Endodermal cell (in vitro differentiated cells): ENCODE measurements around the gene GSAP. TPM values are rescaled to one million over a fixed set of nuclear protein-coding genes. Genes with fewer than 3 reads are reported as not detected.
"Not testable (repeated sequence)": the region's sequence is repeated elsewhere in the genome, so short reads cannot be mapped to it uniquely, and the experiment has no call there.

Source experiments
- DNase-seq: peaks from one replicate; pipeline ENCODE4 v3.0.0-alpha.2; 2017
- H3K27ac ChIP-seq: 2 replicates; pipeline ENCODE4 v1.5.1; 2013; ENCODE audit warnings: mild to moderate bottlenecking, low read depth, low read length, moderate library complexity
- H3K27me3 ChIP-seq: 2 replicates; pipeline ENCODE4 v1.6.1; 2013; ENCODE audit warnings: mild to moderate bottlenecking, low read length, moderate library complexity; ENCODE audit not compliant: insufficient read depth, control insufficient read depth, poor library complexity, severe bottlenecking
- H3K36me3 ChIP-seq: 2 replicates; pipeline ENCODE4 v1.7.0; 2013; ENCODE audit warnings: mild to moderate bottlenecking, low read length, moderate library complexity; ENCODE audit not compliant: control insufficient read depth, insufficient read depth
- H3K4me1 ChIP-seq: one replicate; pipeline ENCODE4 v1.7.0; 2013; ENCODE audit warnings: low read length; ENCODE audit not compliant: control insufficient read depth, insufficient read depth
- H3K4me3 ChIP-seq: 2 replicates; pipeline ENCODE4 v1.5.1; 2013; ENCODE audit warnings: mild to moderate bottlenecking, low read length, moderate library complexity
- H3K9ac ChIP-seq: 2 replicates; pipeline ENCODE4 v1.6.1; 2013; ENCODE audit warnings: mild to moderate bottlenecking, low read length, moderate library complexity; ENCODE audit not compliant: poor library complexity, severe bottlenecking; ENCODE audit errors: extremely low read depth
- H3K9me3 ChIP-seq: 2 replicates; pipeline ENCODE4 v1.6.1; 2013; ENCODE audit warnings: mild to moderate bottlenecking, low read length, moderate library complexity; ENCODE audit not compliant: control insufficient read depth
- H3K27ac Mint-ChIP-seq: 2 replicates; pipeline ENCODE4 v1.8.0; 2020; ENCODE audit warnings: mixed read lengths
- H3K27me3 Mint-ChIP-seq: 2 replicates; pipeline ENCODE4 v1.8.0; 2021; ENCODE audit warnings: mild to moderate bottlenecking, mixed read lengths; ENCODE audit not compliant: insufficient read depth
- H3K36me3 Mint-ChIP-seq: 2 replicates; pipeline ENCODE4 v1.8.0; 2020; ENCODE audit warnings: low read depth, mixed read lengths
- H3K4me1 Mint-ChIP-seq: 2 replicates; pipeline ENCODE4 v1.8.0; 2020; ENCODE audit warnings: mixed read lengths
- H3K4me3 Mint-ChIP-seq: 2 replicates; pipeline ENCODE4 v1.8.0; 2020; ENCODE audit warnings: mild to moderate bottlenecking, moderate library complexity, mixed read lengths
- H3K9me3 Mint-ChIP-seq: 2 replicates; pipeline ENCODE4 v1.8.0; 2020; ENCODE audit warnings: mild to moderate bottlenecking, mixed read lengths
- WGBS, 2 experiments: methylation state at CpG; one replicate each; pipeline versions ENCODE4 v1.1.5 to v1.1.7; 2013; ENCODE audit warnings: missing lambda C conversion rate in 2 of 2, mixed read lengths in 1 of 2; ENCODE audit not compliant: insufficient coverage in 1 of 2, insufficient read length in 1 of 2; 5-methylcytosine and 5-hydroxymethylcytosine counted together
- total RNA-seq, 2 donors: library from RNA; stranded (reverse); fragmentation: NEBNext Ultra II Directional in 1 of 2; extraction: Animal tissue kit (Norgen Biotek cat#: 25700) in 1 of 2; gene quantifications; 2 replicates in 1 of 2; 3 replicates in 1 of 2; pipeline ENCODE4 v1.2.1, GENCODE V29; 2021
- TF ChIP-seq, protein P1 (sequence below): fragments of 200-600 bp; sonication (generic); conservative IDR thresholded peaks from 2 replicates; pipeline ENCODE4 v1.5.0; 2021; ENCODE audit warnings: antibody characterized with exemption, mild to moderate bottlenecking

Gene GSAP
- total RNA-seq, 2 donors from 2014 or later = 0.82 to 0.90 TPM

DNA sequence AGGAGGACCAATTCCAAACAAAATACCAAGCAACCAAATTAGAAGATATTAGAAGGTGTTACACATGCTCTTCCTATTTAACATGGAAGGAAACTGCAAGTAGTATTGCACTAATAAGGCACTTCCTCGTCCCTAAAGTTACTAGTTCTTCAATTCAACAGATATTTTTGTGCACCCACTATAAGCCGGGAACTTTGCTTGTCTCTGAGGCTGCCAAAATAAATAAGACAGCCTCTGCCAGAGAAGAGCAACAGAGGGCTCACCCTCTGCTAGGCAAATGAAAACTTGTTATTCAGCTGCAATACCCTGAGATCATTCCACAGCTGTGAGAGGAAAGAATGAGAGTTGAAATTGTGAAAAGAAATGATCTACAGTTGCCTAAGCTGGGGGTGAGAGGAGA is 37.4 kb upstream of the GSAP start:
- Histone ChIP-seq H3K4me1 (no peaks in the 10 kb centered on the region), H3K9ac (no peak overlapping the region), H3K4me3 (no peak overlapping the region), H3K27me3 (no peaks in the 10 kb centered on the region), H3K36me3 (no peaks in the 10 kb centered on the region), H3K9me3 (no peaks in the 10 kb centered on the region), H3K27ac (no peak overlapping the region)
- TF ChIP-seq, protein P1, sequence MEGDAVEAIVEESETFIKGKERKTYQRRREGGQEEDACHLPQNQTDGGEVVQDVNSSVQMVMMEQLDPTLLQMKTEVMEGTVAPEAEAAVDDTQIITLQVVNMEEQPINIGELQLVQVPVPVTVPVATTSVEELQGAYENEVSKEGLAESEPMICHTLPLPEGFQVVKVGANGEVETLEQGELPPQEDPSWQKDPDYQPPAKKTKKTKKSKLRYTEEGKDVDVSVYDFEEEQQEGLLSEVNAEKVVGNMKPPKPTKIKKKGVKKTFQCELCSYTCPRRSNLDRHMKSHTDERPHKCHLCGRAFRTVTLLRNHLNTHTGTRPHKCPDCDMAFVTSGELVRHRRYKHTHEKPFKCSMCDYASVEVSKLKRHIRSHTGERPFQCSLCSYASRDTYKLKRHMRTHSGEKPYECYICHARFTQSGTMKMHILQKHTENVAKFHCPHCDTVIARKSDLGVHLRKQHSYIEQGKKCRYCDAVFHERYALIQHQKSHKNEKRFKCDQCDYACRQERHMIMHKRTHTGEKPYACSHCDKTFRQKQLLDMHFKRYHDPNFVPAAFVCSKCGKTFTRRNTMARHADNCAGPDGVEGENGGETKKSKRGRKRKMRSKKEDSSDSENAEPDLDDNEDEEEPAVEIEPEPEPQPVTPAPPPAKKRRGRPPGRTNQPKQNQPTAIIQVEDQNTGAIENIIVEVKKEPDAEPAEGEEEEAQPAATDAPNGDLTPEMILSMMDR = no peak
- H3K9me3 Mint-ChIP-seq = peaks cover 1% of the 10 kb centered on the region
- H3K36me3 Mint-ChIP-seq = no peaks in the 10 kb centered on the region
- H3K4me1 Mint-ChIP-seq = peaks cover 4% of the 10 kb centered on the region
- WGBS, 2 experiments = 85 to 86% methylated on average over 1 to 2 of the region's 2 CpGs
- H3K27me3 Mint-ChIP-seq = no peaks in the 10 kb centered on the region
- no peak overlapping the region for H3K4me3 Mint-ChIP-seq
- no peak for DNase-seq
- H3K27ac Mint-ChIP-seq = no peak overlapping the region

DNA sequence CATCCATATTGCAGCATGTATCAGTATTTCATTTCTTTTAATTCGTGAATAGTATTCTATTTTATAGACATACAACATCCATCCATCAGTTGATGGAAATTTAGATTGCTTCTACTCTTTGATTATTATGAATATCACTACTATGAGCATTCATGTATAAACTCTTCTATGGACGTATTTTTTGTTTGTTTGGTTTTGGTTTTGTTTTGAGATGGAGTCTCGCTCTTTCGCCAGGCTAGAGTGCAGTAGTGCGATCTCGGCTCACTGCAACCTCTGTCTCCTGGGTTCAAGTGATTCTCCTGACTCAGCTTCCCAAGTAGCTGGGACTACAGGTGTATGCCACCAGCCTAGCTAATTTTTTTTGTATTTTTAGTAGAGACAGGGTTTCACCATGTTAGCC is 35.8 kb upstream of the GSAP start:
- not testable (repeated sequence) for H3K4me3 ChIP-seq, H3K36me3 Mint-ChIP-seq, H3K27me3 Mint-ChIP-seq, H3K27ac Mint-ChIP-seq, H3K27me3 ChIP-seq, H3K4me3 Mint-ChIP-seq, H3K4me1 Mint-ChIP-seq, H3K9ac ChIP-seq, H3K36me3 ChIP-seq, H3K4me1 ChIP-seq, H3K9me3 ChIP-seq, DNase-seq, H3K27ac ChIP-seq, H3K9me3 Mint-ChIP-seq
- WGBS, 2 experiments = 94 to 100% methylated on average over 4 to 6 of the region's 6 CpGs

DNA sequence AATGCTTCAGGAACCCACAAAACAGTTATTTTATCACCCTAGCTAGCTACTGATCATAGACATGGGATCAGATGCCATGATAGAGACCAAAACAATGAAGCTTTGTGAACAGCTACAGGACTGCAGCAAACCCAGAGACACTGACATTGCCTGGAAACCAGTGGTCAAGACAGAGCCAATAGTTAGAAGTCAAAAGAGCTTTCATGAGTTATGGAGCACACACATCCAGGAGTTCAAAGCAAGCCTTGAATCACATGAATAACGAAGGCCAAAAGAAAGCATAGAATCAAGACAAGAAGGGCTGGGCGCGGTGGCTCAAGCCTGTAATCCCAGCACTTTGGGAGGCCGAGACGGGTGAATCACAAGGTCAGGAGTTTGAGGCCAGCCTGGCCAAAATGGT is 34.5 kb upstream of the GSAP start:
- 83 to 95% methylated on average over 5 of the region's 5 CpGs for WGBS, 2 experiments
- Histone ChIP-seq H3K4me3 (no peak overlapping the region), H3K4me1 (no peaks in the 10 kb centered on the region), H3K27ac (no peak overlapping the region), H3K27me3 (no peaks in the 10 kb centered on the region), H3K9ac (no peak overlapping the region), H3K9me3 (no peaks in the 10 kb centered on the region), H3K36me3 (no peaks in the 10 kb centered on the region)
- Mint-ChIP-seq H3K4me1 (peaks cover 6% of the 10 kb centered on the region), H3K4me3 (no peak overlapping the region), H3K27ac (no peak overlapping the region), H3K9me3 (no peaks in the 10 kb centered on the region), H3K36me3 (no peaks in the 10 kb centered on the region), H3K27me3 (no peaks in the 10 kb centered on the region)
- no peak for DNase-seq
- TF ChIP-seq, protein P1 = no peak

- H3K9me3 Mint-ChIP-seq = no peaks in the 10 kb centered on the region
- H3K36me3 Mint-ChIP-seq = no peaks in the 10 kb centered on the region
- no peak overlapping the region for H3K4me3 Mint-ChIP-seq
Observed at GRCh38 chr7:77450054-77450453, 33.9 kb upstream of the GSAP start.

More at GRCh38 chr7:77450054-77450453, 33.9 kb upstream of the GSAP start:
- H3K4me1 ChIP-seq = no peaks in the 10 kb centered on the region
- no peak overlapping the region for H3K9ac ChIP-seq
- TF ChIP-seq, protein P1 = no peak
- H3K27me3 Mint-ChIP-seq = no peaks in the 10 kb centered on the region
- peaks cover 6% of the 10 kb centered on the region for H3K4me1 Mint-ChIP-seq
- DNase-seq = no peak
- no peaks in the 10 kb centered on the region for H3K9me3 ChIP-seq
- WGBS, 2 experiments = 97 to 100% methylated on average over 1 of the region's 1 CpG
- no peaks in the 10 kb centered on the region for H3K27me3 ChIP-seq
- no peak overlapping the region for H3K27ac Mint-ChIP-seq
- H3K27ac ChIP-seq = no peak overlapping the region
- H3K4me3 ChIP-seq = no peak overlapping the region
- no peaks in the 10 kb centered on the region for H3K36me3 ChIP-seq
